H9 (cell line): Measurements from ENCODE around the gene KRTAP4-9. TPM values are rescaled to one million over a fixed set of nuclear protein-coding genes. Genes with fewer than 3 reads are reported as not detected.

ENCODE experiments used
- DNase-seq: peaks from one replicate; pipeline ENCODE4 v3.0.0-alpha.2; 2017
- H2AFZ ChIP-seq: one replicate; pipeline ENCODE4 v1.6.1; 2013; ENCODE audit warnings: mild to moderate bottlenecking, low read length, control low read depth, moderate library complexity
- H2AK5ac ChIP-seq: 2 replicates; pipeline ENCODE4 v1.6.1; 2013; ENCODE audit warnings: low read length, control low read depth, mixed read lengths; ENCODE audit not compliant: insufficient read length
- H2BK120ac ChIP-seq: one replicate; pipeline ENCODE4 v1.6.1; 2013; ENCODE audit warnings: low read depth, mild to moderate bottlenecking, low read length, control low read depth, inconsistent platforms; ENCODE audit not compliant: poor library complexity, severe bottlenecking
- H2BK12ac ChIP-seq: 2 replicates; pipeline ENCODE4 v1.6.1; 2013; ENCODE audit warnings: low read length, control low read depth, mixed read lengths, low read depth; ENCODE audit not compliant: insufficient read length
- H2BK15ac ChIP-seq: 2 replicates; pipeline ENCODE4 v1.6.1; 2013; ENCODE audit warnings: low read depth, low read length, control low read depth
- H2BK20ac ChIP-seq: one replicate; pipeline ENCODE4 v1.6.1; 2013; ENCODE audit warnings: low read depth, mild to moderate bottlenecking, low read length, control low read depth, inconsistent platforms; ENCODE audit not compliant: poor library complexity, severe bottlenecking
- H2BK5ac ChIP-seq: 2 replicates; pipeline ENCODE4 v1.6.1; 2013; ENCODE audit warnings: low read length, control low read depth, mixed read lengths; ENCODE audit not compliant: insufficient read length
- H3K14ac ChIP-seq: 2 replicates; pipeline ENCODE4 v1.6.1; 2013; ENCODE audit warnings: low read length, control low read depth; ENCODE audit not compliant: insufficient read depth
- H3K18ac ChIP-seq: 2 replicates; pipeline ENCODE4 v1.6.1; 2013; ENCODE audit warnings: low read depth, mild to moderate bottlenecking, mixed read lengths, low read length, control low read depth; ENCODE audit not compliant: insufficient read length
- H3K23ac ChIP-seq: 2 replicates; pipeline ENCODE4 v1.6.1; 2013; ENCODE audit warnings: low read length, control low read depth, mixed read lengths, low read depth; ENCODE audit not compliant: insufficient read length
- H3K23me2 ChIP-seq: 2 replicates; pipeline ENCODE4 v1.6.1; 2013; ENCODE audit warnings: low read depth, mild to moderate bottlenecking, mixed read lengths, low read length, control low read depth; ENCODE audit not compliant: insufficient read length, poor library complexity, severe bottlenecking
- H3K27ac ChIP-seq: 2 replicates; pipeline ENCODE4 v1.5.1; 2013; ENCODE audit warnings: low read length, control low read depth, mixed read lengths, low read depth; ENCODE audit not compliant: insufficient read length
- H3K27me3 ChIP-seq: 2 replicates; pipeline ENCODE4 v1.6.1; 2013; ENCODE audit warnings: low read length, control low read depth, inconsistent platforms; ENCODE audit not compliant: insufficient read depth
- H3K4ac ChIP-seq: 2 replicates; pipeline ENCODE4 v1.6.1; 2013; ENCODE audit warnings: low read depth, mild to moderate bottlenecking, control low read depth, inconsistent platforms, low read length, moderate library complexity
- H3K4me1 ChIP-seq: 2 replicates; pipeline ENCODE4 v1.6.1; 2013; ENCODE audit warnings: low read length, control low read depth, inconsistent platforms; ENCODE audit not compliant: insufficient read depth
- H3K4me2 ChIP-seq: 2 replicates; pipeline ENCODE4 v1.6.1; 2013; ENCODE audit warnings: low read length, control low read depth, mixed read lengths; ENCODE audit not compliant: insufficient read length, insufficient read depth
- H3K56ac ChIP-seq: 2 replicates; pipeline ENCODE4 v1.6.1; 2013; ENCODE audit warnings: low read depth, mild to moderate bottlenecking, mixed read lengths, low read length, control low read depth; ENCODE audit not compliant: insufficient read length
- H3K79me1 ChIP-seq: 2 replicates; pipeline ENCODE4 v1.6.1; 2013; ENCODE audit warnings: low read depth, mild to moderate bottlenecking, moderate library complexity, low read length, control low read depth, inconsistent platforms; ENCODE audit not compliant: insufficient read depth, poor library complexity, severe bottlenecking
- H3K79me2 ChIP-seq: 2 replicates; pipeline ENCODE4 v1.6.1; 2013; ENCODE audit warnings: low read length, control low read depth, inconsistent platforms; ENCODE audit not compliant: insufficient read depth
- H3K9ac ChIP-seq: 2 replicates; pipeline ENCODE4 v1.6.1; 2013; ENCODE audit warnings: low read length, control low read depth, mixed read lengths; ENCODE audit not compliant: insufficient read length; ENCODE audit errors: extremely low read depth
- H3K9me3 ChIP-seq: one replicate; pipeline ENCODE4 v1.6.1; 2013; ENCODE audit warnings: low read depth, low read length, inconsistent platforms; ENCODE audit not compliant: control insufficient read depth
- H3T11ph ChIP-seq: one replicate; pipeline ENCODE4 v1.6.1; 2013; ENCODE audit warnings: mild to moderate bottlenecking, low read length, control low read depth, inconsistent platforms
- H4K20me1 ChIP-seq: one replicate; pipeline ENCODE4 v1.6.1; 2013; ENCODE audit not compliant: control insufficient read depth, insufficient read length, insufficient read depth
- H4K5ac ChIP-seq: 2 replicates; pipeline ENCODE4 v1.6.1; 2013; ENCODE audit warnings: low read depth, mild to moderate bottlenecking, mixed read lengths, low read length, control low read depth; ENCODE audit not compliant: insufficient read length
- H4K8ac ChIP-seq: replicated peaks from 2 replicates; pipeline ENCODE4 v1.6.1; 2013; ENCODE audit warnings: low read length, control low read depth, mixed read lengths, low read depth; ENCODE audit not compliant: insufficient read length
- H4K91ac ChIP-seq: 2 replicates; pipeline ENCODE4 v1.6.1; 2013; ENCODE audit warnings: low read depth, mild to moderate bottlenecking, moderate library complexity, mixed read lengths, low read length, control low read depth; ENCODE audit not compliant: insufficient read length
- H3K27ac Mint-ChIP-seq, 3 experiments: 2 replicates in 2 of 3; 3 replicates in 1 of 3; pipeline ENCODE4 v1.8.0; 2020 to 2021; ENCODE audit warnings: mixed read lengths in 3 of 3, mild to moderate bottlenecking in 1 of 3, moderate library complexity in 1 of 3
- H3K27me3 Mint-ChIP-seq: 2 replicates; pipeline ENCODE4 v1.8.0; 2021; ENCODE audit warnings: low read depth, mild to moderate bottlenecking, moderate library complexity, mixed read lengths
- H3K36me3 Mint-ChIP-seq, 3 experiments: 2 replicates in 2 of 3; 3 replicates in 1 of 3; pipeline ENCODE4 v1.8.0; 2020 to 2021; ENCODE audit warnings: low read depth in 3 of 3, mixed read lengths in 3 of 3; ENCODE audit not compliant: insufficient read depth in 1 of 3
- H3K4me1 Mint-ChIP-seq, 2 experiments: 2 replicates each; pipeline ENCODE4 v1.8.0; 2020; ENCODE audit warnings: mixed read lengths in 2 of 2
- H3K4me3 Mint-ChIP-seq, 2 experiments: 2 replicates in 1 of 2; 3 replicates in 1 of 2; pipeline ENCODE4 v1.8.0; 2020 to 2021; ENCODE audit warnings: mild to moderate bottlenecking in 2 of 2, mixed read lengths in 2 of 2, moderate library complexity in 1 of 2
- H3K9me3 Mint-ChIP-seq, 2 experiments: 2 replicates in 1 of 2; 3 replicates in 1 of 2; pipeline ENCODE4 v1.8.0; 2020; ENCODE audit warnings: mild to moderate bottlenecking in 2 of 2, mixed read lengths in 2 of 2, moderate library complexity in 1 of 2
- CTCF ChIP-seq: fragments of 200-600 bp; sonication (generic); conservative IDR thresholded peaks from 3 replicates; pipeline ENCODE4 v1.8.0; 2021; ENCODE audit warnings: antibody characterized with exemption, mild to moderate bottlenecking
- WGBS: extraction: QIAGEN DNeasy Blood & Tissue Kit; methylation state at CpG from one replicate; pipeline ENCODE4 v1.1.7; 2013; ENCODE audit warnings: missing lambda C conversion rate, low lambda C conversion rate, mixed read lengths; ENCODE audit not compliant: insufficient read length; ENCODE audit errors: extremely low coverage; 5-methylcytosine and 5-hydroxymethylcytosine counted together
- total RNA-seq: library from RNA; stranded (reverse); gene quantifications from 2 replicates; pipeline ENCODE4 v1.2.1, GENCODE V29; 2021

The KRTAP4-9 gene
- total RNA-seq, 1 experiment from 2014 or later = not detected

DNA sequence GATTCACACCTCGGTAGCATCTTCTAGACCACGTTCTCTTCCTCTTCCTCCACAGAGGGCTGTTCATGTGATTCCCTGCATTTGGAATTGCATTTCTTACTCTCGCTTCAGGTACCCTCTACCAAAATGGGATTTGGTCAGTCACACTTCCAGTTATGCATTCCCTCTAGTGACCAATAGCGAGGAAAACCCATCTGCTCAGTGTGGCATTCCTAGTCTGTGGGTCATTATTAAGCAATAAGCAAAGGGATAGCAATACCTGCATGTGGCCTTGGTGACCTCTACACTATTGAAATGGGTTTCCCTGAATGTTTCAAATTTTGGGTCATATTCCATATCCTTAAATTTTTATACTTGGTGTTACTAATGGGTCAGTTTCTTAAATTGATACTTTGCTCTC, 44.8 kb downstream of the KRTAP4-9 start:
- H3K9me3 ChIP-seq = no peaks in the 10 kb centered on the region
- H3K79me2 ChIP-seq = no peaks in the 10 kb centered on the region
- H3K9ac ChIP-seq = no peak overlapping the region
- TF ChIP-seq CTCF = no peak
- no peak overlapping the region for H3K23ac ChIP-seq
- peaks cover 2 to 13% of the 10 kb centered on the region in 2 experiments for H3K4me1 Mint-ChIP-seq
- no peak overlapping the region for H2AFZ ChIP-seq
- no peak overlapping the region for H3K4me2 ChIP-seq
- no peak overlapping the region for H4K8ac ChIP-seq
- H3K36me3 Mint-ChIP-seq = peaks cover 0 to 2% (median under 1%) of the 10 kb centered on the region in 3 experiments; a peak in 3 of 7 replicates
- no peaks in the 10 kb centered on the region for H3K27me3 ChIP-seq
- H3K18ac ChIP-seq = no peak overlapping the region
- H3K79me1 ChIP-seq = no peaks in the 10 kb centered on the region
- no peak overlapping the region for H2BK120ac ChIP-seq
- peaks cover under 1% of the 10 kb centered on the region; the same call in 1 of the 2 replicates for H3K27me3 Mint-ChIP-seq
- no peak overlapping the region for H3K27ac Mint-ChIP-seq
- H3K9me3 Mint-ChIP-seq = peaks cover 0 to 1% of the 10 kb centered on the region in 2 experiments; a peak in 1 of 5 replicates
- H3K4me3 Mint-ChIP-seq = no peak overlapping the region
- no peak overlapping the region for H3T11ph ChIP-seq
- no peaks in the 10 kb centered on the region for H3K23me2 ChIP-seq
- H4K91ac ChIP-seq = no peak overlapping the region
- H2BK15ac ChIP-seq = no peak overlapping the region
- H2AK5ac ChIP-seq = no peak overlapping the region
- no peak overlapping the region for H3K56ac ChIP-seq
- H4K20me1 ChIP-seq = no peaks in the 10 kb centered on the region
- H3K4ac ChIP-seq = no peak overlapping the region
- H2BK12ac ChIP-seq = no peak overlapping the region
- H3K4me1 ChIP-seq = no peaks in the 10 kb centered on the region
- no peak for DNase-seq
- H2BK20ac ChIP-seq = no peak overlapping the region
- H3K14ac ChIP-seq = no peak overlapping the region
- no CpG with 5 or more reads among the region's 4 CpGs for WGBS
- H3K27ac ChIP-seq = no peak overlapping the region
- no peak overlapping the region for H4K5ac ChIP-seq
- H2BK5ac ChIP-seq = no peak overlapping the region
